OCI-M2 (cell line): ENCODE results near the gene BBS7.

Source experiments
- DNase-seq: peaks from one replicate; lab custom pipeline; 2025; ENCODE audit not compliant: unreplicated experiment; lab: John Stamatoyannopoulos, UW

The BBS7 gene

DNA sequence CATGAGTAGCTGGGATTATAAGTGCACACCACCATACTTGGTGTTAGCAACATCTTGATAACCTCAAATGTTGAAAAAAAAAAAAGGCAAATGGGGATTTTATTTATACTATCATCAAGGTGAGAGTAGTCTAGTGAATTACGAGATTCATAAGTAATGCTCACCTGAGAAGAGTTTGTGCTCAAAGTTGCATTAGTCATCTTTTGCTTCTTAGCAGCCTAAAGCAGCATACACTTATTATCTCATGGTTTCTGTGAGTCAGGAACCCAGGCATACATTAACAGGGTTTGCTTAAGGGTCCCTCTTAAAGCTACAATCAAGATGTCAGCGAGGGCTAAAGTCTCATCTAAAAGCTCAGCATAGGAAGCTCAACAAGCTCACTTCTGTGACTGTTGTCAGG, 77.3 kb downstream of the BBS7 start:
- DNase-seq = no peak

- no peak for DNase-seq
These were observed 78.8 kb downstream of the BBS7 start for GRCh38 chr4:121791481-121791880.

DNA sequence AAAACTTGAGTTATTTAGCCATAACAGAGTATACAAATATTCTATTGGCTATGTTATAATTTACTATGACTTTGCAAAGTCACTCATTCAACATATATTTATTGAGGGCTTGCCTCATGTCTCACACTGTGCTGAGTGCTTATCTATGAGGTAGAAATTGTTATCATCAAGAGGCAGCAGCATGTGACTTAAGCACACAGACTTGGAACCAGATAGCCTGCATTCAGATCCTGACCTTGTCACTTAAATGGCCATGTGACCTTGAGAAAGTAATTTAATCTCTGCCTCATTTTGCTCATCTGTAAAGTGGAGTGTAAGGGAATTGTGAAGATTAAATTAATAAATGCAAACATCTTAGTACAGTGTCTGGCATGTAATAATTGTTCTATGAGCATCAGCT, 79.3 kb downstream of the BBS7 start:
- DNase-seq = no peak

GRCh38 chr4:121789960-121790829, 80.1 kb downstream of the BBS7 start:
- no peak for DNase-seq

DNA sequence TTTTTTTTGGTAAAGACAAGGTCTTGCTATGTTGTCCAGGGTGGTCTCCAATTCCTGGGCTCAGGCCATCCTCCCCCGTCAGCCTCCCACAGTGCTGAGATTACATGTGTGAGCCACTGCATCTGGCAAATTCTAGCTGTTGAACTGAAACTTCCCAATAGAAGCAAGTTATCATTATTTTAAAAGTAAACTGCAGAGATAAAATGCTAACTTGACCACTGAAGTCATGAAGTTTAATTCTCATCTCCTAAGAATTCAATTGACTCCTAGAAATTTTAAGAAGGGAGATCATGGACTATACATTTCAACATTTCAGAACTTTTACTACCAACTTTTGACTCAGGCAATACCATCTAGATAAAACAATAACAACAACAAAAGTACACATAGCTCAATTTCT, 80.8 kb downstream of the BBS7 start:
- no peak for DNase-seq

DNA sequence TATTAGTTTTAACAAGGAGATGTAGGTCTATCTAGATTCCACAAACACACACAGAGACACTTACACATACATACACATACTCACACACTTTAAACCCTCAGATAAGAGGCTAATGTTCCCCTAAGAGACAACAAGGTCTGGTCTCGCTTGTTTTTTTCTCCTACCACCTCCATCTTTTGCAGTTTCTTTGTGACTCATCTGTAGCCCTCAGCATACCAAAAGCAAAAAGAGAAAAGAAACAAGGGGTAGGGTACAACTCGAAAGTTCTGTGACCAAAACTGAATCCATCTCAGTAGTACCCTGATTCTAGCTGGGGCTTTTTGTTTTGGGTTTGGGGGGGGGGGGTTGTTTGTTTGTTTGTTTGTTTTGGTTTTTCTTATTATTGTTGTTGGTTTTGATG, 81.4 kb downstream of the BBS7 start:
- no peak for DNase-seq

DNA sequence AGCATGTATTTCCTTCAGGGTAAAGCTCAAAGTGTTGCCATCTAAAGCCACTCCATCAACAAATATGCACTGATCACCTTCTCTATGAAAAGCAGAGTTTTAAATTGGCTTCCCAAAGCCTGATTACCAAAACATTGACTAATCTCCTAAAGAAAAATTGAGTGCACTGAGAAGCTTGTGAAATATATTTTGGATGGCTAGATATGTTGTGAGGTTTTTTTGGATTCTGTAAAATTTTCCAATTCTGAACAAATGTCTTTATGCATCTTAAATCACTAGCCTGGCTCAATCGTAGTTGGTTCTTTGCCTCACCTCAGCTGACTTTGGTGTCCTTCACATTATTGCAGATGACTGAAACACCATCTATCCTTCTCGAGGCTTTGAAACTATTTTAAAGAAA, 84.1 kb downstream of the BBS7 start:
- DNase-seq = no peak

GRCh38 chr4:121785479-121785878, 84.8 kb downstream of the BBS7 start:
- no peak for DNase-seq

- DNase-seq = no peak
These were observed 85.3 kb downstream of the BBS7 start for GRCh38 chr4:121784975-121785374.

DNA sequence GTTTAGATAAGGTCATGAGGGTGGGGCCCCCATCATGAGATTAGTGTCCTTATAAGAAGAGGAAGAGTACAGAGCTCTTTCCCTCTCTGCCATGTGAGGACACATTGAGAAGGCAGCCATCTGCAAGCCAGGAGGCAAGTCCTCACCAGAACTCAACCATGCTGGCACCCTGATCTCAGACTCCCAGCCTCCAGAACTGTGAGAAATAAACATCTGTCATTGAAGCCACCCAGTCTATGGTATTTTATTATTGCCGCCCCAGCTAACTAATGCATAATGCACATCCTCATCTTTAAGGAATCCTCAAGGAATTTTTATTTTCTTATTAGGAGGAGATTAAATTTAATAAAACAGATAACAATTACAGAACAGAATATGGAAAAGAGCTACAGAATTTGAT, 85.9 kb downstream of the BBS7 start:
- DNase-seq = no peak

DNA sequence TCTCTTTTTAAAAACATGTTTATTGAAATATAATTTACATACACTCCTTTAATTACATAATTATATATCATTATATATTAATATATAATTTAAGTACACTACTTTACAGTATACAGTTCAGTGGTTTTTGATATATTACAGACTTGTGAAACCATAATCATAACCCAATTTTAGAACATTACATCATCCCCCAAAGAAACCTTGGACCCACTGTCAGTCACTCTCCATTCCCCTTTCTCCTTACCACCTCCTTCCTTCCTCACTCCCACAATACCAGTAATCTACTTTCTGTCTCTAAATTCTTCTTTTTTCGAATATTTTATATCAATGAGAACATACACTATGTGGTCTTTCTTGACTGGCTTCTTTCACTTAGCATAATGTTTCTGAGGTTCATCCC, 87.1 kb downstream of the BBS7 start:
- no peak for DNase-seq

GRCh38 chr4:121778991-121779628, 91.2 kb downstream of the BBS7 start:
- DNase-seq = no peak

DNA sequence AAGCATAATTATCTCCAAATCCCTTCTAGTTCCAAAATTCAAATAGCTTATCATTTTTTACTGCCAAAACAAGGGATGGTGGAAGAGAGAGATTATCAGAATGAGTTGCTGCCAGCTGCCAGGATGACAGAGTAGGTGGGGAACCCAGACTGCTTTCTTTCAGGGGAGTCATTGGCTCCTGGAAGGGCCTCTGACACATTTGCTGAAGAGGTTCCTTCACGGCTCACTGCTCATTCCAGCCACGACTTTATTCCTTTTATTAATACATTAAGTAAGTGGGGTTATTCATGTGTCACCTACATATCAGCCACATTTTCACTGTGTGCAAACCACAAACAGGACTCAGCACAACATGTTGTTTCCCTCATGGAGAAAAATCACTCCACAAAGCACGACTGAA, 92.6 kb downstream of the BBS7 start:
- DNase-seq = no peak

GRCh38 chr4:121776610-121777401, 93.5 kb downstream of the BBS7 start:
- no peak for DNase-seq
